Upper lobe of left lung (tissue), 4 donors: ENCODE data around the gene DCUN1D4.

Source experiments
- EP300 ChIP-seq, 4 donors: sonication (generic); formaldehyde crosslinking; IDR thresholded peaks; one replicate each; pipeline ENCODE4 v1.5.1; 2017; ENCODE audit warnings: antibody characterized with exemption in 4 of 4, control low read depth in 2 of 4
- POLR2A ChIP-seq, 4 donors: fragments of 450-650 bp; IDR thresholded peaks; one replicate each; pipeline ENCODE4 v1.5.1; 2016 to 2017; ENCODE audit warnings: antibody characterized with exemption in 4 of 4, mild to moderate bottlenecking in 2 of 4
- POLR2AphosphoS5 ChIP-seq, 2 donors: sonication (generic); formaldehyde crosslinking; IDR thresholded peaks; one replicate each; pipeline ENCODE4 v1.5.1; 2017; ENCODE audit warnings: antibody characterized with exemption in 2 of 2
- TF ChIP-seq, protein P1 (sequence below), 6 experiments: fragments of 450-650 bp in 4 of 6; fragments of 200-600 bp in 2 of 6; sonication (generic) in 2 of 6; IDR thresholded peaks; one replicate each; pipeline ENCODE4 v1.5.1; 2016 to 2019; ENCODE audit warnings: antibody characterized with exemption in 6 of 6

- TF ChIP-seq POLR2A (IDR thresholded peaks at IDR 0.05): no peak
- TF ChIP-seq POLR2AphosphoS5 (IDR thresholded peaks at IDR 0.05): no peak
- TF ChIP-seq, protein P1, sequence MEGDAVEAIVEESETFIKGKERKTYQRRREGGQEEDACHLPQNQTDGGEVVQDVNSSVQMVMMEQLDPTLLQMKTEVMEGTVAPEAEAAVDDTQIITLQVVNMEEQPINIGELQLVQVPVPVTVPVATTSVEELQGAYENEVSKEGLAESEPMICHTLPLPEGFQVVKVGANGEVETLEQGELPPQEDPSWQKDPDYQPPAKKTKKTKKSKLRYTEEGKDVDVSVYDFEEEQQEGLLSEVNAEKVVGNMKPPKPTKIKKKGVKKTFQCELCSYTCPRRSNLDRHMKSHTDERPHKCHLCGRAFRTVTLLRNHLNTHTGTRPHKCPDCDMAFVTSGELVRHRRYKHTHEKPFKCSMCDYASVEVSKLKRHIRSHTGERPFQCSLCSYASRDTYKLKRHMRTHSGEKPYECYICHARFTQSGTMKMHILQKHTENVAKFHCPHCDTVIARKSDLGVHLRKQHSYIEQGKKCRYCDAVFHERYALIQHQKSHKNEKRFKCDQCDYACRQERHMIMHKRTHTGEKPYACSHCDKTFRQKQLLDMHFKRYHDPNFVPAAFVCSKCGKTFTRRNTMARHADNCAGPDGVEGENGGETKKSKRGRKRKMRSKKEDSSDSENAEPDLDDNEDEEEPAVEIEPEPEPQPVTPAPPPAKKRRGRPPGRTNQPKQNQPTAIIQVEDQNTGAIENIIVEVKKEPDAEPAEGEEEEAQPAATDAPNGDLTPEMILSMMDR (IDR thresholded peaks at IDR 0.05): no peak
- TF ChIP-seq EP300 (IDR thresholded peaks at IDR 0.05): no peak
Observed at GRCh38 chr4:51868449-51868847, 25.5 kb downstream of the DCUN1D4 start.
